Measurements from ENCODE around the gene EFCAB6.

The EFCAB6 gene

GRCh38 chr22:43844560-43845545 lies 32.7 kb upstream of the EFCAB6 start (continued):
- TF ChIP-seq CREB5 (CRISPR knock-in tag; IDR thresholded peaks at IDR 0.05; ENCODE audit: low read depth) (no peak), TCF4 (CRISPR knock-in tag; IDR thresholded peaks at IDR 0.05; ENCODE audit: borderline replicate concordance) (no peak), ZC3H10 (CRISPR knock-in tag; IDR thresholded peaks at IDR 0.05) (no peak)

DNA sequence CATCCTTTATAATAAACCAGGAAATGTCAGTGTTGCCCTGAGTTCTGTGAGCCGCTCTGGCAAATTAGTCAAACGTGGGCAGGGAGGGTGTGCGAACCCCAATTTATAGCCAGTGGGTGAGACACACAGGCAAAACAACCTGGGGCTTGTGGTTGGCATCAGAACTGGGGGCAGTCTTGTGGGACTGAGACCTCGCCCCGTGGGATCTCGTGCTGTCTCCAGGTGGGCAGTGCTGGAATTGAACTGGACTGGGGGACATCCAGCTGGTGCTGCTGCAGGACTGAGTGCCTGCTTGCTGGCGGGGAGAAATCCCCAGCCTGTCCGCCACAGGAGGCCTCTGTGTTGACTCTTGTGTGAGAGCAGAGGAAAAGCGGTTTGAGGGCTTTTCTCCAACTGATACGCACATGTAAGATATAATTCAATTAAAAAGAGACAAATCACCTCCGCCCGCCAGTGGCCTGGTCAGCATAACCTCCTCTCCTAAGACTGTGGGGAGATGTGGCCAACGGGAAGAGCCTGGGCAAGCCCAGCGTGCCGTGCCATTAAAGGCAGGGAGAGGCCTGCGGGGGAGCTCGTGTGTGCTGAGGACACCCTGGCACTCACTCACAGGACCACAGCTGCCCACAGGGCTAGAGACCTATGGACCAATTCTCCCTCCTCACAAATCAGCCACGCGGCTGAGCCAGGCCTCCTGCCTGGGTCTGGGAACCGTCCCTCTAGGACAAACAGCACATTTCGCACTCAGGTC lies 31.9 kb upstream of the EFCAB6 start:
- no peak for TF ChIP-seq ZNF8 (CRISPR knock-in tag; IDR thresholded peaks at IDR 0.05)
- TF ChIP-seq TCF4 (CRISPR knock-in tag; IDR thresholded peaks at IDR 0.05; ENCODE audit: borderline replicate concordance) = peak; percentile 30; the same call in 1 of the 2 replicates
- TF ChIP-seq ZFP30 (CRISPR knock-in tag; IDR thresholded peaks at IDR 0.05) = no peak
- no peak for TF ChIP-seq OSR1 (CRISPR knock-in tag; IDR thresholded peaks at IDR 0.05)
- peak; percentile 46; the same call in 1 of the 2 replicates for TF ChIP-seq TSHZ2 (CRISPR knock-in tag; IDR thresholded peaks at IDR 0.05)
- peak; percentile 58 for TF ChIP-seq ZNF70 (CRISPR knock-in tag; IDR thresholded peaks at IDR 0.05)
- ATAC-seq = peak; percentile 68; the same call in 2 of the 3 replicates

- TF ChIP-seq ARNTL (CRISPR knock-in tag; IDR thresholded peaks at IDR 0.05; ENCODE audit: borderline replicate concordance, low read depth) (no peak), ZNF8 (CRISPR knock-in tag; IDR thresholded peaks at IDR 0.05) (no peak), TSHZ2 (CRISPR knock-in tag; IDR thresholded peaks at IDR 0.05) (no peak)
- no peak for ATAC-seq
Observed at GRCh38 chr22:43841742-43842141, 29.6 kb upstream of the EFCAB6 start.

DNA sequence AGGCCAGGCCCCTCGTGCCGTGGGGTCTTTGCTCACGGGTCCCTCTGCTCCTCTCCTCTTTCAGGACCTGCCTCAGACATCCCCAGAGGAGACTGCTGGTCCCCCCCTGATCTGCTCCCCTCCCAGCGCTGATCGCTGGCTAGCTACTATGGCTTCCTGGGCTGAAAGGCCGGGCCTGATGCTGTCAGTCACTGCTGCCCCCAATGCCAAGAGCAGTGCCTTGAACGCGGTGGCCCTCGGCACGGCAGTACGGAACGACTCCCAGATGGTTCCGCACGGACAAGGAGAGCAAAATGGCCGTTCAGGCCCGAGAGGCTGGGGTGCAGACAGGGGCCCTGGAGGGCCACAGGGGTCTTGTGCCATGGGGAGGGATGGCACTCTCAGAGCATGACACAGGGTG lies 28.7 kb upstream of the EFCAB6 start:
- ATAC-seq = no peak
- no peak for TF ChIP-seq ISL1 (CRISPR knock-in tag; IDR thresholded peaks at IDR 0.05)
- TF ChIP-seq PPARA (CRISPR knock-in tag; IDR thresholded peaks at IDR 0.05; ENCODE audit: borderline replicate concordance) = no peak
- TF ChIP-seq TCF4 (CRISPR knock-in tag; IDR thresholded peaks at IDR 0.05; ENCODE audit: borderline replicate concordance) = no peak
- no peak for TF ChIP-seq OSR1 (CRISPR knock-in tag; IDR thresholded peaks at IDR 0.05)
- TF ChIP-seq PATZ1 (CRISPR knock-in tag; IDR thresholded peaks at IDR 0.05; ENCODE audit: borderline replicate concordance) = no peak
- no peak for TF ChIP-seq ZNF8 (CRISPR knock-in tag; IDR thresholded peaks at IDR 0.05)
- TF ChIP-seq CREB5 (CRISPR knock-in tag; IDR thresholded peaks at IDR 0.05; ENCODE audit: low read depth) = no peak
- no peak for TF ChIP-seq ZNF565 (CRISPR knock-in tag; conservative IDR thresholded peaks at IDR 0.05; ENCODE audit: low read depth)
- TF ChIP-seq RARB (CRISPR knock-in tag; IDR thresholded peaks at IDR 0.05) = no peak
- TF ChIP-seq GLIS3 (CRISPR knock-in tag; IDR thresholded peaks at IDR 0.05) = no peak
- no peak for TF ChIP-seq ESRRG (CRISPR knock-in tag; IDR thresholded peaks at IDR 0.05)
- TF ChIP-seq ZC3H10 (CRISPR knock-in tag; IDR thresholded peaks at IDR 0.05) = no peak
- TF ChIP-seq BACH2 (CRISPR knock-in tag; IDR thresholded peaks at IDR 0.05; ENCODE audit: borderline replicate concordance) = no peak
- no peak for TF ChIP-seq TSHZ2 (CRISPR knock-in tag; IDR thresholded peaks at IDR 0.05)
- no peak for TF ChIP-seq CSDC2 (CRISPR knock-in tag; IDR thresholded peaks at IDR 0.05)
- no peak for TF ChIP-seq ZFP3 (CRISPR knock-in tag; IDR thresholded peaks at IDR 0.05)

Measured in SK-N-SH treated with all-trans-retinoic acid at 6 μM for 48 hours (cell line).